H1 (cell line): ENCODE results near the gene CA10.

Experiments
- CHD2 ChIP-seq: IDR thresholded peaks from 2 replicates; pipeline ENCODE4 v1.6.1; 2012; ENCODE audit warnings: low read length, improper control_type of control experiment
- EP300 ChIP-seq, 2 experiments: IDR thresholded peaks; 1 replicate in 1 of 2; 2 replicates in 1 of 2; pipeline ENCODE4 v1.6.1; 2011 to 2012; ENCODE audit warnings: low read depth in 2 of 2, low read length in 2 of 2, mild to moderate bottlenecking in 2 of 2, borderline replicate concordance in 1 of 2, inconsistent platforms in 1 of 2, moderate library complexity in 1 of 2
- GABPA ChIP-seq: IDR thresholded peaks from 2 replicates; pipeline ENCODE4 v1.6.1; 2011; ENCODE audit warnings: mild to moderate bottlenecking, low read length, moderate library complexity, borderline replicate concordance; ENCODE audit not compliant: insufficient read depth
- RNF2 ChIP-seq: fragments of 200-900, 300-1000 bp; sonication (generic); IDR thresholded peaks from 2 replicates; pipeline ENCODE4 v1.7.1; 2016; ENCODE audit warnings: borderline replicate concordance, low read depth, mild to moderate bottlenecking, antibody characterized with exemption, low read length; ENCODE audit not compliant: poor library complexity, severe bottlenecking; ENCODE audit errors: missing control alignments
- TF ChIP-seq, protein P1 (sequence below), 3 experiments: IDR thresholded peaks; 1 replicate in 2 of 3; 2 replicates in 1 of 3; pipeline versions ENCODE4 v1.5.1 to v1.6.1; 2011; ENCODE audit warnings: low read length in 3 of 3, mild to moderate bottlenecking in 3 of 3, inconsistent platforms in 2 of 3, low read depth in 1 of 3, moderate library complexity in 1 of 3; ENCODE audit not compliant: insufficient read depth in 1 of 3; ENCODE audit errors: control extremely low read depth in 1 of 3

DNA sequence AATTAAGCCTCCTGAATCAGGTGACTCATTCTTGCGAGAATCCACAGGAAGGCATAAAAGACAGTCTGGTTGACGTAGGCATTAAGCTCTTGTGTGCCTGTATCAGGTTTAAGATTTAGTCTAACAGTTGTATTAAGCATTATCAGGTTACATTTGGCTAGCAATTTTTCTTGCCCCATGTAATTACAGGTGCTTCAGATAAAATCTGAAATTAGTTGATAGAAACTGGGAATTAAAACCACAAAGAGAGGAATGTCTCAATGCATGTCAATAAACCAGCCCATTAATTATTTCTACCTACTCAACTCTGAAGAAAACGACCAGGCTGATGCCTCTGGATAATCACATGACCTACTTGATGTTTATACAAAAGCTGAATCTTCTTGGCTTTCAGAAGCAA, 217.2 kb downstream of the CA10 start:
- TF ChIP-seq GABPA (no peak), RNF2 (no peak), EP300 (IDR thresholded peaks at IDR 0.05; ENCODE audit: borderline replicate concordance in 1 of 2, low read depth in 2 of 2, low read length in 2 of 2) (no peak), CHD2 (no peak)
- TF ChIP-seq, protein P1, sequence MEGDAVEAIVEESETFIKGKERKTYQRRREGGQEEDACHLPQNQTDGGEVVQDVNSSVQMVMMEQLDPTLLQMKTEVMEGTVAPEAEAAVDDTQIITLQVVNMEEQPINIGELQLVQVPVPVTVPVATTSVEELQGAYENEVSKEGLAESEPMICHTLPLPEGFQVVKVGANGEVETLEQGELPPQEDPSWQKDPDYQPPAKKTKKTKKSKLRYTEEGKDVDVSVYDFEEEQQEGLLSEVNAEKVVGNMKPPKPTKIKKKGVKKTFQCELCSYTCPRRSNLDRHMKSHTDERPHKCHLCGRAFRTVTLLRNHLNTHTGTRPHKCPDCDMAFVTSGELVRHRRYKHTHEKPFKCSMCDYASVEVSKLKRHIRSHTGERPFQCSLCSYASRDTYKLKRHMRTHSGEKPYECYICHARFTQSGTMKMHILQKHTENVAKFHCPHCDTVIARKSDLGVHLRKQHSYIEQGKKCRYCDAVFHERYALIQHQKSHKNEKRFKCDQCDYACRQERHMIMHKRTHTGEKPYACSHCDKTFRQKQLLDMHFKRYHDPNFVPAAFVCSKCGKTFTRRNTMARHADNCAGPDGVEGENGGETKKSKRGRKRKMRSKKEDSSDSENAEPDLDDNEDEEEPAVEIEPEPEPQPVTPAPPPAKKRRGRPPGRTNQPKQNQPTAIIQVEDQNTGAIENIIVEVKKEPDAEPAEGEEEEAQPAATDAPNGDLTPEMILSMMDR (IDR thresholded peaks at IDR 0.05; ENCODE audit: control extremely low read depth in 1 of 3, insufficient read depth in 1 of 3, low read depth in 1 of 3, low read length in 3 of 3) = no peak
